Thyroid gland (tissue), 4 donors: Measurements from ENCODE around the gene CFAP410. TPM values are rescaled to one million over a fixed set of nuclear protein-coding genes. Genes with fewer than 3 reads are reported as not detected.
"Not testable (repeated sequence)": the region's sequence is repeated elsewhere in the genome, so short reads cannot be mapped to it uniquely, and the experiment has no call there.

Source experiments
- DNase-seq, 2 donors: peaks; one replicate each; pipeline ENCODE4 v3.0.0-alpha.2; 2019
- H3K27ac ChIP-seq, 3 donors: fragments of 200-600 bp; sonication (generic); 1 replicate in 2 of 3; 2 replicates in 1 of 3; pipeline ENCODE4 v1.5.1; 2016 to 2019; ENCODE audit warnings: mild to moderate bottlenecking in 1 of 3, moderate library complexity in 1 of 3
- H3K27me3 ChIP-seq: fragments of 200-600 bp; sonication (generic); one replicate; pipeline ENCODE4 v1.5.1; 2019
- H3K36me3 ChIP-seq, 2 donors: fragments of 200-600 bp; sonication (generic); one replicate each; pipeline ENCODE4 v1.5.1; 2016 to 2019
- H3K4me1 ChIP-seq, 2 donors: fragments of 200-600 bp; sonication (generic); one replicate each; pipeline ENCODE4 v1.5.1; 2017 to 2019
- H3K4me3 ChIP-seq, 3 donors: fragments of 200-600 bp; sonication (generic); replicated peaks in 1 of 3; 1 replicate in 2 of 3; 2 replicates in 1 of 3; pipeline ENCODE4 v1.5.1; 2016; ENCODE audit warnings: mild to moderate bottlenecking in 1 of 3
- H3K9me3 ChIP-seq: fragments of 200-600 bp; sonication (generic); one replicate; pipeline ENCODE4 v1.5.1; 2017
- POLR2A ChIP-seq, 2 donors: fragments of 450-650 bp; IDR thresholded peaks; one replicate each; pipeline ENCODE4 v1.6.1; 2017; ENCODE audit warnings: antibody characterized with exemption in 2 of 2, mild to moderate bottlenecking in 2 of 2, moderate library complexity in 1 of 2
- WGBS, 2 donors: methylation state at CpG; one replicate each; pipeline ENCODE4 v1.1.5; 2017; 5-methylcytosine and 5-hydroxymethylcytosine counted together
- intact Hi-C: fragments of 100-400 bp; cut with DNase I; formaldehyde crosslinking; loops from one replicate; pipeline ENCODE4 v1.15.1; 2023
- total RNA-seq, 4 donors: library from RNA; depleted of rRNA; stranded (reverse); fragments of >200 nt; gene quantifications; one replicate each; pipeline ENCODE4 v1.2.3, GENCODE V29; 2016
- TF ChIP-seq, protein P1 (sequence below), 6 experiments: fragments of 200-600 bp in 3 of 6; fragments of 450-650 bp in 3 of 6; sonication (generic) in 3 of 6; IDR thresholded peaks; one replicate each; pipeline ENCODE4 v1.5.1; 2016 to 2019; ENCODE audit warnings: antibody characterized with exemption in 6 of 6, mild to moderate bottlenecking in 2 of 6, inconsistent platforms in 1 of 6, moderate library complexity in 1 of 6

The CFAP410 gene
- total RNA-seq, 4 donors from 2014 or later: 55.2 to 93.4 (median 64.1) TPM

DNA sequence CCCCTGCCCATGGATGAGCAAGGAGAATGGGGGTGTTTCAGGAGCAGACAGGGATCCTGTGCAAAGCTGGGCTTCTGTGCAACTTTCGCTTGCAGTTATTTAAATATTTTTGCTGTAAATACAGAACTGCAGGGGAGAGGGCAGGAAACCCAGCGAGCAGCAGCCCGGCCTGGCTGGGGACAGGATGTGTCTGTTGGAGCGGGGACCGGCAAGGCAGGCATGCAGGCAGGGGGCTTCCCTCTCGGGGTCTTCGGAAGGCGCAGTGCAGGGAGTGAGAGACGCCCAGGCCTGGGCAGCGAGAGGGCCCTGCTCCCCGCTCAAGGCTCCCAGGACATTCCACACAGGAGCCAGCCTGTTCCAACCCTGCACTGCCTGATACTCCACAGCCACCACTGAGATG lies 55.2 kb downstream of the CFAP410 start:
- DNase-seq: no peak
- Histone ChIP-seq H3K36me3 (no peaks in the 10 kb centered on the region), H3K27ac (no peak overlapping the region), H3K4me3 (no peak overlapping the region), H3K27me3 (no peaks in the 10 kb centered on the region), H3K9me3 (no peaks in the 10 kb centered on the region), H3K4me1 (peaks cover 0 to 6% of the 10 kb centered on the region in 2 donors)
- TF ChIP-seq POLR2A (IDR thresholded peaks at IDR 0.05): no peak
- TF ChIP-seq, protein P1, sequence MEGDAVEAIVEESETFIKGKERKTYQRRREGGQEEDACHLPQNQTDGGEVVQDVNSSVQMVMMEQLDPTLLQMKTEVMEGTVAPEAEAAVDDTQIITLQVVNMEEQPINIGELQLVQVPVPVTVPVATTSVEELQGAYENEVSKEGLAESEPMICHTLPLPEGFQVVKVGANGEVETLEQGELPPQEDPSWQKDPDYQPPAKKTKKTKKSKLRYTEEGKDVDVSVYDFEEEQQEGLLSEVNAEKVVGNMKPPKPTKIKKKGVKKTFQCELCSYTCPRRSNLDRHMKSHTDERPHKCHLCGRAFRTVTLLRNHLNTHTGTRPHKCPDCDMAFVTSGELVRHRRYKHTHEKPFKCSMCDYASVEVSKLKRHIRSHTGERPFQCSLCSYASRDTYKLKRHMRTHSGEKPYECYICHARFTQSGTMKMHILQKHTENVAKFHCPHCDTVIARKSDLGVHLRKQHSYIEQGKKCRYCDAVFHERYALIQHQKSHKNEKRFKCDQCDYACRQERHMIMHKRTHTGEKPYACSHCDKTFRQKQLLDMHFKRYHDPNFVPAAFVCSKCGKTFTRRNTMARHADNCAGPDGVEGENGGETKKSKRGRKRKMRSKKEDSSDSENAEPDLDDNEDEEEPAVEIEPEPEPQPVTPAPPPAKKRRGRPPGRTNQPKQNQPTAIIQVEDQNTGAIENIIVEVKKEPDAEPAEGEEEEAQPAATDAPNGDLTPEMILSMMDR (IDR thresholded peaks at IDR 0.05): no peak
- WGBS, 2 donors: 72 to 83% methylated on average over 10 of the region's 11 CpGs
- intact Hi-C loops: no loop called here

DNA sequence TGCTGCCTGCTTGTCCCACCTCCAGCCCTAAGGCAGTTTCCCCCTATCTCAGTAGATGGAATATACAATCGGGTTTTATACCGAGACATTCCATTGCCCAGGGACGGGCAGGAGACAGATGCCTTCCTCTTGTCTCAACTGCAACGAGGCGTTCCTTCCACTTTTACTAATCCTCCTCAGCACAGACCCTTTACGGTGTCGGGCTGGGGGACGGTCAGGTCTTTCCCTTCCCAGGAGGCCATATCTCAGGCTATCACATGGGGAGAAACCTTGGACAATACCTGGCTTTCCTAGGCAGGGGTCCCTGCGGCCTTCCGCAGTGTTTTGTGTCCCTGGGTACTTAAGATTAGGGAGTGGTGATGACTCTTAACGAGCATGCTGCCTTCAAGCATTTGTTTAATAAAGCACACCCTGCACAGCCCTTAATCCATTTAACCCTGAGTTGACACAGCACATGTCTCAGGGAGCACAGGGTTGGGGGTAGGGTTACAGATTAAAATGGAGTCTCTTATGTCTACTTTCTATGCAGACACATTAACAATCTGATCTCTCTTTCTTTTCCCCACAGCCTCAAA lies 55.9 kb downstream of the CFAP410 start:
- H3K9me3 ChIP-seq, intact Hi-C loops, H3K27me3 ChIP-seq, H3K4me3 ChIP-seq, H3K36me3 ChIP-seq, H3K27ac ChIP-seq, H3K4me1 ChIP-seq, DNase-seq: not testable (repeated sequence)
- 64 to 72% methylated on average over 11 of the region's 11 CpGs for WGBS, 2 donors

DNA sequence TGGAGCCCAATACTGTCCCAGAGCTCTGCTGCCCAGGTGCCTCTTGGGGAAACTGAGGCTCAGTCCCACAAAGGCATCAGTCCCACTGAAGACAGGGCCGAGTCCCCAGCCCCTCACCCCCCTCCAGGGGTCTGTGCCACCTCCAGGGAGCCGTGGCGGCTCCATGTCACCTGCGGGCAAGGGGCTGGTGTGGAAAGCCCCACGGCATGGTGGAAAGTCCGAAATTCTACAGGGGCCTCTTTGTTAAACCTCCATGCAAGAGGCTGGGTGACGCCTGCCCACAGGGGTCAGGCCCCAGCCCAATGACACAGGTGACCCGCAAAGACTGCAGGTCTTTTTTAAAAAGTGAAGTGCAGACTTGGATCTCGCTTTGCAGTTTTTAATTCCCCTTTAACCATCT lies 56.8 kb downstream of the CFAP410 start:
- H3K36me3 ChIP-seq: no peaks in the 10 kb centered on the region
- no peaks in the 10 kb centered on the region for H3K27me3 ChIP-seq
- H3K9me3 ChIP-seq: no peaks in the 10 kb centered on the region
- H3K4me1 ChIP-seq: peaks cover 0 to 6% of the 10 kb centered on the region in 2 donors
- WGBS, 2 donors: 93 to 95% methylated on average over 4 to 6 of the region's 9 CpGs
- H3K27ac ChIP-seq: no peak overlapping the region
- H3K4me3 ChIP-seq: no peak overlapping the region
- TF ChIP-seq, protein P1 (IDR thresholded peaks at IDR 0.05): no peak
- TF ChIP-seq POLR2A (IDR thresholded peaks at IDR 0.05): no peak
- intact Hi-C loops: no loop called here
- no peak for DNase-seq

DNA sequence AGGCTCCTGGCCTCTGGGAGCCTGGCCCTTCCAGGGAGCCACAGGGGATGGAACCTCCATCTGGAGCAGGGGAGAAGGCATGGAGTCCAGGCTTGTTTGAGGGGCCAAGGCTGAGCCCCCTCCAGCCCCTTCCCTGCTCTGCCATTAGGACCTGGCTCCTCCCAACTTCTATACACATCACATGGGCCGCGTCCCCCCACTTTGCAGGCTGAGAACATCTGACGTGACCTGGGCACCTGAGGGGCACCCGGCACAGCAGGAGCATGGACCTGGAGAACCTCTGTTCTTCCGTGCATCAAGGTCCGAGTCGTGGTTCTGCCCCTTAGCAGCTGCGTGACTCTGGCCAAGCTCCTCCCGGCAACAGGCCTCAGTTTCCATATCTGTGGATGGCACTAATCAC lies 57.4 kb downstream of the CFAP410 start:
- TF ChIP-seq POLR2A (IDR thresholded peaks at IDR 0.05): no peak
- TF ChIP-seq, protein P1 (IDR thresholded peaks at IDR 0.05): no peak
- Histone ChIP-seq H3K27me3 (no peaks in the 10 kb centered on the region), H3K4me1 (peaks cover 0 to 6% of the 10 kb centered on the region in 2 donors), H3K36me3 (no peaks in the 10 kb centered on the region), H3K4me3 (no peak overlapping the region), H3K27ac (no peak overlapping the region), H3K9me3 (no peaks in the 10 kb centered on the region)
- 96 to 98% methylated on average over 8 to 9 of the region's 9 CpGs for WGBS, 2 donors
- intact Hi-C loops: no loop called here
- DNase-seq: no peak

DNA sequence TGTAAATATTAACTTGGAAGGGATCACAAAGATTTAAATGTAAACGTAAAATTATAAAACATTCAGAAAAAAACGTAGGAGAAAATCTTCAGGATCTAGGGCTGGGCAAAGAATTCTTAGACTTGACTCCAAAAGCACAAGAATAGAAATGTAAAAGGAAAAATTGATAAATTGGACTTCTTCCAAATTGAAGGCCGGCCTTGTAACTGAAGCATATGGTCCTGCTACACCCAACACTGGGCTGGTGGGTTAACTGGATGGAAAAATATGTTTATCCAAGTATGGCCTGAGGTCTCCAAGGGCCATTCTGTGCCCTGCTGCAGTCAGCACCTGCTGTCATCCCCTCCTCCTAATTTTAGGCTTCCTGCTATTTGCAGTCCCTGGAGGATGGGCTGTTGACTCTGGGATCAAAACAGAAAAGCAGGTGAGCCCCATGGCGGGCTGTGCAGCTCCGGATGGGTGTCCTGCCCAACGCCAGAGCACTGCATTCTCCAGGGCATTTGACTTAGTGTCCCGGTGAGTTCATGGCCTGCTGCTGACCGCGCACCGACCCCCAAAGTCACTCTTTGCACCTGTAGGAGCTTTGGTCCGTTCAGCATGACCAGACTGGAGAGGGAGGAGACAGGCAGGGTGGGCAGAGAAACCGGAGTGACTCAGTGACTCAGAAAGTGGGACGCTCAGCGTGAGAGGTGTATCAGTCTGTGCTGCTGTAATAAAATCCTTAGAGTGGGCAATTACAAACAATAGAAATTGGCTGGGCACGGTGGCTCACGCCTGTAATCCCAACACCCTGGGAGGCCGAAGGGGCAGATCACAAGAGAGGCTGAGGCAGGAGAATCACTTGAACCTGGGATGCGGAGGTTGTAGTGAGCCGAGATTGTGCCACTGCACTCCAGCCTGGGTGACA lies 59.6 kb downstream of the CFAP410 start:
- H3K27me3 ChIP-seq: no peaks in the 10 kb centered on the region
- no peaks in the 10 kb centered on the region for H3K9me3 ChIP-seq
- H3K27ac ChIP-seq: no peak overlapping the region
- H3K4me3 ChIP-seq: no peak overlapping the region
- no peak for TF ChIP-seq POLR2A (IDR thresholded peaks at IDR 0.05)
- TF ChIP-seq, protein P1 (IDR thresholded peaks at IDR 0.05): no peak
- H3K36me3 ChIP-seq: no peaks in the 10 kb centered on the region
- 79 to 81% methylated on average over 19 of the region's 19 CpGs for WGBS, 2 donors
- H3K4me1 ChIP-seq: no peaks in the 10 kb centered on the region
- intact Hi-C loops: no loop called here
- DNase-seq: no peak

Other genes starting within 250 kb of the CFAP410 start
- 10 to 100 TPM in 1 of 4 donors, 1 to 10 TPM in 3; 5.8 to 20.5 (median 7.0) TPM for gene PWP2, start 232.0 kb downstream of the CFAP410 start, total RNA-seq
- gene GATD3, start 205.7 kb downstream of the CFAP410 start, total RNA-seq: 10 to 100 TPM in 2 of 4 donors, 1 to 10 TPM in 2; 2.0 to 73.1 (median 11.8) TPM
- gene ICOSLG, start 98.4 kb downstream of the CFAP410 start, total RNA-seq: 1 to 10 TPM in 3 of 4 donors, under 1 TPM in 1; 0.54 to 2.9 (median 1.3) TPM
- gene DNMT3L, start 77.5 kb downstream of the CFAP410 start, total RNA-seq: not detected
- under 1 TPM in 1 of 4 donors, not detected in 3; 0.13 TPM for gene AIRE, start 53.5 kb downstream of the CFAP410 start, total RNA-seq
- 100 to 1,000 TPM in 2 of 4 donors, 10 to 100 TPM in 2; 68.5 to 103 (median 96.8) TPM for gene PFKL, start 39.3 kb downstream of the CFAP410 start, total RNA-seq
- 1 to 10 TPM in 1 of 4 donors, under 1 TPM in 3; 0.67 to 2.6 (median 0.88) TPM for gene TRPM2, start 14.2 kb upstream of the CFAP410 start, total RNA-seq
- under 1 TPM; 0.78 to 0.92 (median 0.85) TPM for gene LRRC3, start 116.1 kb upstream of the CFAP410 start, total RNA-seq
- gene KRTAP10-1, start 200.8 kb upstream of the CFAP410 start, total RNA-seq: not detected
- gene KRTAP10-2, start 212.1 kb upstream of the CFAP410 start, total RNA-seq: not detected
- not detected for gene KRTAP10-3, start 219.4 kb upstream of the CFAP410 start, total RNA-seq
- gene KRTAP10-4, start 234.3 kb upstream of the CFAP410 start, total RNA-seq: not detected
- under 1 TPM in 1 of 4 donors, not detected in 3; 0.78 TPM for gene KRTAP10-5, start 241.2 kb upstream of the CFAP410 start, total RNA-seq